H1 (cell line): ENCODE data around the gene COL4A2. TPM values are rescaled to one million over a fixed set of nuclear protein-coding genes. Genes with fewer than 3 reads are reported as not detected.

Source experiments
- CTCF ChIA-PET: fragments of 300-600 bp; sonication (Branson Sonifier 250); formaldehyde crosslinking; loops from one replicate; lab custom pipeline; 2021; ENCODE audit not compliant: partially characterized antibody; lab: Charles Lee
- POLR2A ChIA-PET: fragments of 300-600 bp; sonication (Branson Sonifier 250); formaldehyde crosslinking; loops from one replicate; lab custom pipeline; 2021; ENCODE audit warnings: inconsistent platforms; ENCODE audit not compliant: partially characterized antibody; lab: Charles Lee
- DNase-seq, 2 experiments: peaks; one replicate each; pipeline versions ENCODE4 v3.0.0 to v3.0.0-alpha.2; 2010 to 2022; ENCODE audit warnings: low spot score in 2 of 2, low read depth in 1 of 2, mixed read lengths in 1 of 2
- FAIRE-seq: peaks from 2 replicates; lab custom pipeline; 2011; peaks lifted over from hg19 to GRCh38; lab: Jason Lieb, UNC
- H2AFZ ChIP-seq: 2 replicates; pipeline ENCODE4 v1.8.1; 2012; ENCODE audit warnings: low read length, inconsistent platforms
- H2AK5ac ChIP-seq: 2 replicates; pipeline ENCODE4 v1.6.1; 2013; ENCODE audit warnings: low read depth, low read length
- H2BK120ac ChIP-seq: replicated peaks from 2 replicates; pipeline ENCODE3; 2013; ENCODE audit warnings: low read depth, low read length, inconsistent platforms
- H2BK12ac ChIP-seq: 2 replicates; pipeline ENCODE4 v1.6.1; 2013; ENCODE audit warnings: low read depth, low read length
- H2BK15ac ChIP-seq: 2 replicates; pipeline ENCODE4 v1.6.1; 2013; ENCODE audit warnings: low read length
- H2BK20ac ChIP-seq: 2 replicates; pipeline ENCODE4 v1.6.1; 2013; ENCODE audit warnings: low read length
- H2BK5ac ChIP-seq: 2 replicates; pipeline ENCODE4 v1.6.1; 2013; ENCODE audit warnings: low read depth, low read length
- H3K14ac ChIP-seq: 2 replicates; pipeline ENCODE4 v1.6.1; 2013; ENCODE audit warnings: inconsistent platforms; ENCODE audit not compliant: insufficient read length
- H3K18ac ChIP-seq: 2 replicates; pipeline ENCODE4 v1.6.1; 2013; ENCODE audit warnings: low read length; ENCODE audit errors: extremely low read depth
- H3K23ac ChIP-seq: 2 replicates; pipeline ENCODE4 v1.6.1; 2013; ENCODE audit warnings: inconsistent platforms; ENCODE audit not compliant: insufficient read length
- H3K23me2 ChIP-seq: 2 replicates; pipeline ENCODE4 v1.6.1; 2013; ENCODE audit warnings: low read depth, low read length
- H3K27ac ChIP-seq: 2 replicates; pipeline ENCODE4 v1.6.1; 2011; ENCODE audit warnings: low read depth, low read length, inconsistent platforms
- H3K27me3 ChIP-seq, 4 experiments: replicated peaks in 1 of 4; 1 replicate in 1 of 4; 2 replicates in 3 of 4; pipeline versions ENCODE4 v1.6.1 to v1.8.1; 2011 to 2013; ENCODE audit warnings: low read length in 3 of 4, mild to moderate bottlenecking in 3 of 4, inconsistent platforms in 2 of 4, mixed read lengths in 2 of 4, moderate library complexity in 1 of 4; ENCODE audit not compliant: control insufficient read depth in 3 of 4, insufficient read depth in 3 of 4; ENCODE audit errors: extremely low read depth in 1 of 4
- H3K36me3 ChIP-seq, 4 experiments: 2 replicates each; pipeline versions ENCODE4 v1.6.1 to v1.8.1; 2011 to 2013; ENCODE audit warnings: mild to moderate bottlenecking in 4 of 4, low read length in 3 of 4, moderate library complexity in 2 of 4, control low read depth in 1 of 4, inconsistent platforms in 1 of 4; ENCODE audit not compliant: insufficient read depth in 4 of 4, control insufficient read depth in 2 of 4
- H3K4ac ChIP-seq: replicated peaks from 2 replicates; pipeline ENCODE3; 2013; ENCODE audit warnings: low read length, low read depth, mixed read lengths, inconsistent platforms; ENCODE audit not compliant: insufficient read length
- H3K4me1 ChIP-seq, 4 experiments: replicated peaks in 1 of 4; 1 replicate in 1 of 4; 2 replicates in 3 of 4; pipeline versions ENCODE4 v1.6.1 to v1.8.1; 2011 to 2013; ENCODE audit warnings: low read length in 3 of 4, inconsistent platforms in 2 of 4, mixed read lengths in 1 of 4; ENCODE audit not compliant: insufficient read depth in 4 of 4, control insufficient read depth in 3 of 4
- H3K4me2 ChIP-seq, 2 experiments: 2 replicates each; pipeline versions ENCODE4 v1.6.1 to v1.8.1; 2011 to 2013; ENCODE audit warnings: low read depth in 2 of 2, low read length in 2 of 2, control low read depth in 1 of 2, inconsistent platforms in 1 of 2, mild to moderate bottlenecking in 1 of 2; ENCODE audit not compliant: insufficient read depth in 1 of 2
- H3K4me3 ChIP-seq, 4 experiments: fragments of 200-600, 300-600 bp in 1 of 4; sonication (generic), shearing (Covaris generic), sonication (Bioruptor Twin) in 1 of 4; 2 replicates each; pipeline versions ENCODE4 v1.5.1 to v1.8.1; 2011 to 2016; ENCODE audit warnings: low read length in 4 of 4, low read depth in 3 of 4, control low read depth in 2 of 4, inconsistent platforms in 2 of 4, mild to moderate bottlenecking in 2 of 4, mixed read lengths in 1 of 4, moderate library complexity in 1 of 4; ENCODE audit not compliant: insufficient read depth in 2 of 4; ENCODE audit errors: extremely low read depth in 1 of 4
- H3K56ac ChIP-seq: replicated peaks from 2 replicates; pipeline ENCODE3; 2013; ENCODE audit warnings: low read depth, mild to moderate bottlenecking, mixed read lengths, low read length, inconsistent platforms; ENCODE audit not compliant: insufficient read length
- H3K79me1 ChIP-seq: 2 replicates; pipeline ENCODE4 v1.6.1; 2013; ENCODE audit warnings: low read depth, low read length, control low read depth
- H3K79me2 ChIP-seq, 2 experiments: 2 replicates each; pipeline versions ENCODE4 v1.6.1 to v1.8.1; 2012 to 2013; ENCODE audit warnings: low read length in 2 of 2, mild to moderate bottlenecking in 2 of 2, inconsistent platforms in 1 of 2; ENCODE audit not compliant: insufficient read depth in 2 of 2, control insufficient read depth in 1 of 2
- H3K9ac ChIP-seq, 4 experiments: replicated peaks in 1 of 4; 1 replicate in 1 of 4; 2 replicates in 3 of 4; pipeline versions ENCODE4 v1.6.1 to v1.8.1; 2011 to 2013; ENCODE audit warnings: low read depth in 3 of 4, low read length in 3 of 4, control low read depth in 2 of 4, mild to moderate bottlenecking in 2 of 4, moderate library complexity in 2 of 4, inconsistent platforms in 1 of 4; ENCODE audit errors: extremely low read depth in 1 of 4
- H3K9me3 ChIP-seq, 2 experiments: 2 replicates each; pipeline versions ENCODE4 v1.6.1 to v1.8.1; 2012 to 2013; ENCODE audit warnings: mild to moderate bottlenecking in 2 of 2, moderate library complexity in 2 of 2, control low read depth in 1 of 2, inconsistent platforms in 1 of 2, low read depth in 1 of 2, low read length in 1 of 2, mixed read lengths in 1 of 2; ENCODE audit not compliant: insufficient read depth in 2 of 2
- H4K20me1 ChIP-seq, 2 experiments: replicated peaks in 1 of 2; 2 replicates each; pipeline versions ENCODE3 to v1.8.1; 2011 to 2013; ENCODE audit warnings: inconsistent platforms in 2 of 2, low read length in 2 of 2, mild to moderate bottlenecking in 1 of 2; ENCODE audit not compliant: insufficient read depth in 2 of 2, control insufficient read depth in 1 of 2
- H4K5ac ChIP-seq: 2 replicates; pipeline ENCODE4 v1.6.1; 2013; ENCODE audit warnings: low read length, low read depth, mixed read lengths, inconsistent platforms; ENCODE audit not compliant: insufficient read length
- H4K8ac ChIP-seq: 2 replicates; pipeline ENCODE4 v1.8.0; 2013; ENCODE audit warnings: mild to moderate bottlenecking, moderate library complexity, low read length, inconsistent platforms; ENCODE audit not compliant: insufficient read depth; ENCODE audit errors: extremely low read depth
- H4K91ac ChIP-seq: replicated peaks from 2 replicates; pipeline ENCODE3; 2013; ENCODE audit warnings: low read length, mixed read lengths, inconsistent platforms; ENCODE audit not compliant: insufficient read length
- BRCA1 ChIP-seq: IDR thresholded peaks from 2 replicates; pipeline ENCODE4 v1.6.1; 2012; ENCODE audit warnings: low read depth, low read length, improper control_type of control experiment
- CBX8 ChIP-seq: fragments of 300-800, 300-1000 bp; sonication (generic); IDR thresholded peaks from 2 replicates; pipeline ENCODE4 v1.7.1; 2016; ENCODE audit warnings: low read depth, low read length, borderline replicate concordance
- GABPA ChIP-seq: IDR thresholded peaks from 2 replicates; pipeline ENCODE4 v1.6.1; 2011; ENCODE audit warnings: mild to moderate bottlenecking, low read length, moderate library complexity, borderline replicate concordance; ENCODE audit not compliant: insufficient read depth
- GTF2F1 ChIP-seq: IDR thresholded peaks from 2 replicates; pipeline ENCODE4 v1.6.1; 2012; ENCODE audit warnings: low read depth, low read length, improper control_type of control experiment, borderline replicate concordance
- JUN ChIP-seq: IDR thresholded peaks from 2 replicates; pipeline ENCODE4 v1.6.1; 2011; ENCODE audit warnings: low read depth, mild to moderate bottlenecking, improper control_type of control experiment, low read length
- KDM1A ChIP-seq: fragments of 200-600, 300-600 bp; sonication (generic); IDR thresholded peaks from 2 replicates; pipeline ENCODE4 v1.7.1; 2016; ENCODE audit warnings: mild to moderate bottlenecking, low read length, borderline replicate concordance
- NANOG ChIP-seq: IDR thresholded peaks from 2 replicates; pipeline ENCODE4 v1.6.1; 2011; ENCODE audit warnings: low read length, low read depth, mild to moderate bottlenecking, inconsistent platforms; ENCODE audit not compliant: insufficient read depth, poor library complexity, severe bottlenecking
- SP4 ChIP-seq: IDR thresholded peaks from 2 replicates; pipeline ENCODE4 v1.6.1; 2012; ENCODE audit warnings: low read length, inconsistent platforms
- TAF7 ChIP-seq: optimal IDR thresholded peaks from 2 replicates; pipeline ENCODE3; 2011; ENCODE audit warnings: low read depth, mild to moderate bottlenecking, inconsistent platforms, low read length, moderate library complexity, borderline replicate concordance
- WGBS, 2 experiments: shearing (Covaris generic) in 1 of 2; methylation state at CpG; one replicate each; pipeline versions ENCODE4 v1.1.6 to v1.1.7; 2013 to 2015; ENCODE audit warnings: low lambda C conversion rate in 2 of 2, mixed read lengths in 2 of 2, inconsistent platforms in 1 of 2, low coverage in 1 of 2, missing lambda C conversion rate in 1 of 2; ENCODE audit not compliant: insufficient replicate concordance in 2 of 2, insufficient coverage in 1 of 2, insufficient read length in 1 of 2; ENCODE audit errors: extremely low coverage in 1 of 2, missing lambda C conversion rate in 1 of 2; 5-methylcytosine and 5-hydroxymethylcytosine counted together
- polyA plus RNA-seq, 7 experiments: library from polyadenylated mRNA; depleted of rRNA in 3 of 7; stranded (reverse) in 5 of 7; unstranded in 2 of 7; fragments of >200 nt in 5 of 7; fragments of 200-250 nt in 2 of 7; gene quantifications; 1 replicate in 5 of 7; 2 replicates in 1 of 7; 4 replicates in 1 of 7; pipeline versions ENCODE4 v1.2.1 to v1.2.3, GENCODE V29; 2011 to 2013; ENCODE audit warnings: missing spikeins in 2 of 7, mixed read lengths in 2 of 7
- total RNA-seq: library from RNA; stranded (reverse); fragmentation: NEBNext Ultra II Directional; extraction: Animal tissue kit (Norgen Biotek cat#: 25700); gene quantifications from 2 replicates; pipeline ENCODE4 v1.2.1, GENCODE V29; 2021

COL4A2 gene
- total and polyA plus RNA-seq, 2 of the 8 experiments (the other 6 are each of a cell fraction or from before 2014, with no cell fraction given) = 80.4 to 87.3 TPM

DNA sequence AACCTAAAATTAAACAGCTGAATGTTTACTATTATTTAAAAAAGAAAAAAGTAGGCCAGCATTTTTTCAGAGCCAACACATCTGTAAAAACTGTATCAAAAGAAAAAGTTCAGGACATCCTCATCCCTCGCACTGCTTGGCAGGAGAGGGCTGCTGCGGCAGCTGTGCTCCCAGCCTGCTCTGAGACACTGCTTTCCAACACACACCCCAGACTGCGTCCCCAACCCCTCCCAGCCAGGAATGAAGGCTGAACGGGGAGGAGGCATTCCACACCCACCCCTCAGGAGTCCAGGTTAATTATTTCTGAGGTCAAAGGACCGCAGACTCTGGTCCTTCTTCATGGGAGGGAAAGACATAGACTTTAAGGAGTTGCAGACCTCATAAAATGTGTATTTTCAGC, 43.2 kb upstream of the COL4A2 start:
- H4K8ac ChIP-seq = no peak overlapping the region
- H3K4me1 ChIP-seq = peaks cover 12 to 33% (median 19%) of the 10 kb centered on the region in 4 experiments
- H4K5ac ChIP-seq = no peak overlapping the region
- FAIRE-seq (no peak), DNase-seq (peak in 1 of 2 experiments; percentile 44)
- H2AK5ac ChIP-seq = no peak overlapping the region
- no peak overlapping the region for H2BK20ac ChIP-seq
- H4K20me1 ChIP-seq = no peaks in the 10 kb centered on the region
- peaks cover 0 to 5% of the 10 kb centered on the region in 2 experiments; a peak in 2 of 4 replicates for H3K79me2 ChIP-seq
- no peak overlapping the region for H3K23ac ChIP-seq
- no peak overlapping the region for H3K4ac ChIP-seq
- H3K18ac ChIP-seq = no peak overlapping the region
- no peaks in the 10 kb centered on the region for H3K36me3 ChIP-seq
- no peaks in the 10 kb centered on the region for H3K9me3 ChIP-seq
- H3K27ac ChIP-seq = no peak overlapping the region
- no peaks in the 10 kb centered on the region for H3K23me2 ChIP-seq
- no peak overlapping the region for H3K4me2 ChIP-seq
- 0 out of 2 replicates have a peak overlapping the region, but pooled peaks have one; percentile 40 for H2BK15ac ChIP-seq
- H2BK12ac ChIP-seq = no peak overlapping the region
- no peak overlapping the region for H3K4me3 ChIP-seq
- POLR2A ChIA-PET = interaction anchor here (1.0 to 1.1 kb wide), 2 partner anchors 36 to 77 kb away, joined by 3 read pairs; no protein-coding TSS in a partner anchor
- CTCF ChIA-PET = interaction anchor here (0.8 to 6.9 kb wide), 5 partner anchors 11 to 148 kb away, joined by 3 to 28 read pairs (median 3); no protein-coding TSS in a partner anchor
- H3K79me1 ChIP-seq = peaks cover 3% of the 10 kb centered on the region
- no peak overlapping the region for H2BK5ac ChIP-seq
- no peak overlapping the region for H2AFZ ChIP-seq
- H3K14ac ChIP-seq = no peak overlapping the region
- no peak overlapping the region for H3K9ac ChIP-seq
- no peaks in the 10 kb centered on the region; a peak in 1 of 7 replicates for H3K27me3 ChIP-seq
- no peak overlapping the region for H4K91ac ChIP-seq
- H2BK120ac ChIP-seq = no peak overlapping the region
- TF ChIP-seq BRCA1 (no peak), GTF2F1 (no peak), JUN (no peak), NANOG (no peak), KDM1A (no peak), SP4 (no peak), TAF7 (no peak), GABPA (no peak), CBX8 (no peak)
- H3K56ac ChIP-seq = no peak overlapping the region
- WGBS, 2 experiments = 78% methylated on average over 5 of the region's 5 CpGs; no CpG with 5 or more reads in 1 of the 2 experiments
